GM12878 (cell line): ENCODE data around the gene FBLIM1.

Experiments used
- CREM ChIP-seq: IDR thresholded peaks from 2 replicates; pipeline ENCODE4 v1.6.1; 2014; ENCODE audit warnings: antibody characterized with exemption, low read depth
- CTCF ChIP-seq, 3 experiments: IDR thresholded peaks in 2 of 3; conservative IDR thresholded peaks in 1 of 3; 2 replicates each; pipeline ENCODE4 v1.5.1; 2011; ENCODE audit warnings: low read depth in 3 of 3, low read length in 3 of 3, mild to moderate bottlenecking in 3 of 3, control low read depth in 2 of 3, moderate library complexity in 2 of 3, inconsistent platforms in 1 of 3, mixed read lengths in 1 of 3; ENCODE audit not compliant: control insufficient read depth in 2 of 3, insufficient read depth in 1 of 3; ENCODE audit errors: extremely low read depth in 1 of 3
- FOS ChIP-seq: IDR thresholded peaks from 3 replicates; pipeline ENCODE4 v1.6.1; 2011; ENCODE audit warnings: borderline replicate concordance; ENCODE audit not compliant: insufficient read length; ENCODE audit errors: extremely low read depth
- IKZF1 ChIP-seq: fragments of 450-650 bp; conservative IDR thresholded peaks from 2 replicates; pipeline ENCODE4 v1.6.1; 2017; ENCODE audit warnings: antibody characterized with exemption, mild to moderate bottlenecking
- MAX ChIP-seq: IDR thresholded peaks from 2 replicates; pipeline ENCODE4 v1.6.1; 2012; ENCODE audit warnings: low read depth, low read length, improper control_type of control experiment
- MYC ChIP-seq: IDR thresholded peaks from 2 replicates; pipeline ENCODE4 v1.6.1; 2011; ENCODE audit warnings: mild to moderate bottlenecking, low read length, moderate library complexity, inconsistent platforms; ENCODE audit not compliant: insufficient read depth, insufficient replicate concordance, insufficient read length, severe bottlenecking
- POLR2A ChIP-seq: IDR thresholded peaks from 2 replicates; pipeline ENCODE4 v1.6.1; 2011; ENCODE audit warnings: low read depth, mild to moderate bottlenecking, low read length
- POLR2AphosphoS5 ChIP-seq: IDR thresholded peaks from 2 replicates; pipeline ENCODE4 v1.6.1; 2011; ENCODE audit warnings: mild to moderate bottlenecking, low read length, inconsistent platforms
- TARDBP ChIP-seq: IDR thresholded peaks from 2 replicates; pipeline ENCODE4 v1.6.1; 2016; ENCODE audit warnings: borderline replicate concordance

GRCh38 chr1:15740924-15741850, 17.4 kb upstream of the FBLIM1 start:
- no peak for TF ChIP-seq POLR2A
- no peak for TF ChIP-seq CREM
- peak; percentile 90 to 98 (median 97) for TF ChIP-seq CTCF (IDR thresholded peaks at IDR 0.05 in 2 of 3, conservative IDR thresholded peaks at IDR 0.05 in 1 of 3; ENCODE audit: control insufficient read depth in 2 of 3, extremely low read depth in 1 of 3, insufficient read depth in 1 of 3, low read depth in 3 of 3, low read length in 3 of 3)
- no peak for TF ChIP-seq IKZF1
- no peak for TF ChIP-seq MAX
- TF ChIP-seq TARDBP = no peak
- TF ChIP-seq FOS = no peak
- no peak for TF ChIP-seq MYC
- TF ChIP-seq POLR2AphosphoS5 = no peak
